BE2C (cell line): ENCODE measurements around the gene EVA1A.

Source experiments
- DNase-seq: peaks from one replicate; pipeline ENCODE4 v3.0.0-alpha.2; 2020
- H3K27me3 ChIP-seq: fragments of 250-450 bp; sonication (Bioruptor Pico); 2 replicates; pipeline ENCODE4 v1.5.1; 2020; ENCODE audit warnings: mild to moderate bottlenecking
- H3K36me3 ChIP-seq: fragments of 250-450 bp; sonication (Bioruptor Pico); 2 replicates; pipeline ENCODE4 v1.5.1; 2020; ENCODE audit warnings: mild to moderate bottlenecking
- H3K4me1 ChIP-seq: fragments of 250-450 bp; sonication (Bioruptor Pico); 2 replicates; pipeline ENCODE4 v1.5.1; 2020
- H3K4me3 ChIP-seq: 2 replicates; pipeline ENCODE4 v1.5.1; 2011; ENCODE audit warnings: low read depth, low read length
- H3K9me3 ChIP-seq: fragments of 250-450 bp; sonication (Bioruptor Pico); 2 replicates; pipeline ENCODE4 v1.5.1; 2020
- CTCF ChIP-seq: IDR thresholded peaks from 2 replicates; pipeline ENCODE4 v1.5.1; 2012; ENCODE audit warnings: mild to moderate bottlenecking, low read depth, low read length

The EVA1A gene

GRCh38 chr2:75466708-75467311 lies 93.9 kb downstream of the EVA1A start:
- Histone ChIP-seq H3K9me3 (no peaks in the 10 kb centered on the region), H3K27me3 (no peaks in the 10 kb centered on the region), H3K4me3 (no peak overlapping the region), H3K4me1 (no peaks in the 10 kb centered on the region), H3K36me3 (no peaks in the 10 kb centered on the region)
- peak; percentile 42 for DNase-seq
- peak; percentile 63 for TF ChIP-seq CTCF

GRCh38 chr2:75465317-75465984 lies 95.3 kb downstream of the EVA1A start:
- no peak for DNase-seq
- no peaks in the 10 kb centered on the region for H3K27me3 ChIP-seq

GRCh38 chr2:75464348-75464946 lies 96.3 kb downstream of the EVA1A start:
- no peaks in the 10 kb centered on the region for H3K9me3 ChIP-seq
- no peak overlapping the region for H3K4me3 ChIP-seq
- no peak for DNase-seq
- H3K36me3 ChIP-seq: no peaks in the 10 kb centered on the region
- no peaks in the 10 kb centered on the region for H3K4me1 ChIP-seq
- peak; percentile 62 for TF ChIP-seq CTCF
- H3K27me3 ChIP-seq: no peaks in the 10 kb centered on the region

More at GRCh38 chr2:75465317-75465984, 95.3 kb downstream of the EVA1A start:
- Histone ChIP-seq H3K9me3 (no peaks in the 10 kb centered on the region), H3K4me1 (no peaks in the 10 kb centered on the region), H3K36me3 (no peaks in the 10 kb centered on the region), H3K4me3 (no peak overlapping the region)
- TF ChIP-seq CTCF: no peak

- no peak for DNase-seq
Observed at GRCh38 chr2:75462721-75463120, 98.0 kb downstream of the EVA1A start.

GRCh38 chr2:75462206-75462605 lies 98.5 kb downstream of the EVA1A start:
- no peak for DNase-seq
- H3K36me3 ChIP-seq: no peaks in the 10 kb centered on the region
- no peaks in the 10 kb centered on the region for H3K9me3 ChIP-seq
- H3K4me1 ChIP-seq: no peaks in the 10 kb centered on the region
- H3K27me3 ChIP-seq: no peaks in the 10 kb centered on the region
- H3K4me3 ChIP-seq: no peak overlapping the region
- TF ChIP-seq CTCF: no peak

More at GRCh38 chr2:75462721-75463120, 98.0 kb downstream of the EVA1A start:
- Histone ChIP-seq H3K27me3 (no peaks in the 10 kb centered on the region), H3K9me3 (no peaks in the 10 kb centered on the region), H3K4me1 (no peaks in the 10 kb centered on the region), H3K4me3 (no peak overlapping the region), H3K36me3 (no peaks in the 10 kb centered on the region)
- TF ChIP-seq CTCF: no peak

- no peak for TF ChIP-seq CTCF
Observed at GRCh38 chr2:75460630-75461029, 100.1 kb downstream of the EVA1A start.

More at GRCh38 chr2:75460630-75461029, 100.1 kb downstream of the EVA1A start:
- Histone ChIP-seq H3K27me3 (no peaks in the 10 kb centered on the region), H3K4me3 (no peak overlapping the region), H3K9me3 (no peaks in the 10 kb centered on the region), H3K36me3 (no peaks in the 10 kb centered on the region), H3K4me1 (no peaks in the 10 kb centered on the region)
- DNase-seq: no peak
